GM12875 (cell line): ENCODE measurements around the gene CDIPT.
"Not testable (repeated sequence)": the region's sequence is repeated elsewhere in the genome, so short reads cannot be mapped to it uniquely, and the experiment has no call there.

Experiments used
- H3K4me3 ChIP-seq: one replicate; pipeline ENCODE4 v1.5.1; 2011; ENCODE audit warnings: low read depth, low read length, control low read depth
- TF ChIP-seq, protein P1 (sequence below): IDR thresholded peaks from 2 replicates; pipeline ENCODE4 v1.5.1; 2011; ENCODE audit warnings: low read depth, mild to moderate bottlenecking, control low read depth, inconsistent platforms, low read length, moderate library complexity, borderline replicate concordance; ENCODE audit not compliant: insufficient read depth

Gene CDIPT

DNA sequence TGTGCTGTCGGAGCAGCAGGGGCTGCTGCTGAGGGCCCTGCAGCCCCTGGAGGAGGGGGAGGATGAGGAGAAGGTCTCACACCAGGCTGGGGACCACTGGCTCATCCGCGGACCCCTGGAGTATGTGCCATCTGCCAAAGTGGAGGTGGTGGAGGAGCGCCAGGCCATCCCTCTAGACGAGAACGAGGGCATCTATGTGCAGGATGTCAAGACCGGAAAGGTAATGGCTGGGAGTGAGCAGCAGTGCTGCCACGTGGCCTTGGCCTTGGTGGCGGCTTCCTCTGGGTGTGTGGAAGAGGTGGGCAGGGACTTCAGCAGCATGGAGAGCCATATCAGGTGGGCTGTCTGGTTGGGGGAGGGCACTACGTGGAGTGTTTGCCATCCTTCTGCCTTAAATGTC lies 22.8 kb downstream of the CDIPT start:
- TF ChIP-seq, protein P1, sequence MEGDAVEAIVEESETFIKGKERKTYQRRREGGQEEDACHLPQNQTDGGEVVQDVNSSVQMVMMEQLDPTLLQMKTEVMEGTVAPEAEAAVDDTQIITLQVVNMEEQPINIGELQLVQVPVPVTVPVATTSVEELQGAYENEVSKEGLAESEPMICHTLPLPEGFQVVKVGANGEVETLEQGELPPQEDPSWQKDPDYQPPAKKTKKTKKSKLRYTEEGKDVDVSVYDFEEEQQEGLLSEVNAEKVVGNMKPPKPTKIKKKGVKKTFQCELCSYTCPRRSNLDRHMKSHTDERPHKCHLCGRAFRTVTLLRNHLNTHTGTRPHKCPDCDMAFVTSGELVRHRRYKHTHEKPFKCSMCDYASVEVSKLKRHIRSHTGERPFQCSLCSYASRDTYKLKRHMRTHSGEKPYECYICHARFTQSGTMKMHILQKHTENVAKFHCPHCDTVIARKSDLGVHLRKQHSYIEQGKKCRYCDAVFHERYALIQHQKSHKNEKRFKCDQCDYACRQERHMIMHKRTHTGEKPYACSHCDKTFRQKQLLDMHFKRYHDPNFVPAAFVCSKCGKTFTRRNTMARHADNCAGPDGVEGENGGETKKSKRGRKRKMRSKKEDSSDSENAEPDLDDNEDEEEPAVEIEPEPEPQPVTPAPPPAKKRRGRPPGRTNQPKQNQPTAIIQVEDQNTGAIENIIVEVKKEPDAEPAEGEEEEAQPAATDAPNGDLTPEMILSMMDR, result no peak
- H3K4me3 ChIP-seq, result no peak overlapping the region

DNA sequence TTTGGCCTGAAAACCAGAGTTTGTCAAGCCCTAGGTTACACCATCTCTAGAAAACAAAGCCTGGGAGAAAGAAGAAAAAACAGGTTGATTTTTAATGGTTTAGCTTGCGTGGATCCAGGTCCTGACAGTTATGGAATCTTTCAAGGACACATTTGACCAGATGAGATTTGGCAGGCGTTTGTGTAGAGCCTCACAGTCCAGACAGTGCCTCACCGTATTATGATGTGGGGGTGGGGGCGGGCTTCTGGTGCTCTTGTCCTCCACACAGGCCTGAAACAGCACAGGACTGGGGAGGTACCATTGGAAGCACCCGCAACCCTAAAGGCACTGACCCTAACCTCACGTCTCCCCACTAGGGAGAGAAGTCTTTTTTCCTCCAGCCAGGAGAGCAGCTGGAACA lies 23.2 kb downstream of the CDIPT start:
- TF ChIP-seq, protein P1, result no peak
- no peak overlapping the region for H3K4me3 ChIP-seq

DNA sequence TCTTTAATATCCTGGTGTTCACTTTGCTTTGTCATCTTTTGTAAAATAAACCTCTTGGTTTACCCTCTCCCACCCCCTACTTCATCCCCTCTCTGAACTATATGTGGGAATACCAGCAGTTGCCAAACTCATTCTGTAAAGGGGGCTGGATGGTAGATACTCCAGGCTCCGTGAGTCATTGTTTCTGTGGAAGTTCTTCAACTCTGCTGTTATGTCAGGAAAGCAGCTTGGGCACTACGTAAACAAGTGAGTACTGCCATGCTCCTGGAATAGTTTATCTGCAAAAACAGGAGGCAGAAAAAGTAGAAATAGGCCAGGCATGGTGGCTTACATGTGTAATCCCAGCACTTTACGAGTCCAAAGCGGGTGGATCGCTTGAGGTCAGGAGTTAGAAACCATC lies 25.2 kb downstream of the CDIPT start:
- TF ChIP-seq, protein P1, result no peak

DNA sequence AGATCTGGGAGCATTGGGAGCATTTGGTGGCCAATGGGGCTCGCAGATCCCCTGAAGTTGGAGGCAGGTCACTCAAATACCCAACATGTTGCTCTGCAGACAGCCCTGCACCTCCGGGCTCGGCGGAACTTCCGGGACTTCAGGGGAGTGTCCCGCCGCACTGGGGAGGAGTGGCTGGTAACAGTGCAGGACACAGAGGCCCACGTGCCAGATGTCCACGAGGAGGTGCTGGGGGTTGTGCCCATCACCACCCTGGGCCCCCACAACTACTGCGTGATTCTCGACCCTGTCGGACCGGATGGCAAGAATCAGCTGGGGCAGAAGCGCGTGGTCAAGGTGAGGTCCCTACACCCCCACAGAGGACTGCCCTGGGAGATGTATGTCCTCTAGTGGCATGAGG lies 26.4 kb downstream of the CDIPT start:
- TF ChIP-seq, protein P1, result no peak
- H3K4me3 ChIP-seq, result no peak overlapping the region

More for the DNA sequence above, 25.2 kb downstream of the CDIPT start:
- no peak overlapping the region for H3K4me3 ChIP-seq

DNA sequence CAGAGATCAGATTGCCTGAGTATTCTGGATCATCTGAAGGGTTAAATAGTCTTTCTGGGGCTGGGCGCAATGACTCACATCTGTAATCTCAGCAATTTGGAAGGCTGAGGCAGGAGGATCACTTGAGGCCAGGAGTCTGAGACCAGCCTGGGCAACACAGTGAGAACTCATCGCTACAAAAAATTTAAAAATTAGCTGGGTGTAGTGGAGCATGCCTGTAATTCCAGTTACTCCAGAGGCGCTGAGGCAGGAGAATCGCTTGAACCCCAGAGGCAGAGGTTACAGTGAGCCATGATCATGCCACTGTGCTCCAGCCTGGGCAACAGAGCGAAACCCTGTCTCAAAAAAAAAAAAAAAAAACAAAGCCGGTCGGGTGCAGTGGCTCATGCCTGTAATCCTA lies 27.1 kb downstream of the CDIPT start:
- no peak overlapping the region for H3K4me3 ChIP-seq
- TF ChIP-seq, protein P1, result no peak

DNA sequence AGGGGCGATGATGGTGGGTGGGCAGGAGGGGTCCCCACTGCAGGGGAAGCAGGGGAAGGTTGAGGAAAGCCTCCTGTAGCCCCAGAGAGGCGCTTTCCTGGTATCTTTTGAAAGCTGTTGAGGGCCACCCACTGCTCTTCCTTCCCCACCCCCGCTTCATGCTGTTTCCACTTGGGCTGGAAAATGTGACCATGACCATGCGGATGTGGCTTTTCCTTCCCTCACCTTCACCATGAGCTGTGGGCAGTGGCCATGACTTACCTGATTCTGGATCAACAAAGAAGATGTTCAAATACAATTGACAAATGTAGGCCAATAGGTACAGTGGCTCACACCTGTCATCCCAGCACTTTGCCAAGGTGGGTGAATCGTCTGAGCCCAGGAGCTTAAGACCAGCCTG lies 28.9 kb downstream of the CDIPT start:
- TF ChIP-seq, protein P1, result no peak
- no peak overlapping the region for H3K4me3 ChIP-seq

DNA sequence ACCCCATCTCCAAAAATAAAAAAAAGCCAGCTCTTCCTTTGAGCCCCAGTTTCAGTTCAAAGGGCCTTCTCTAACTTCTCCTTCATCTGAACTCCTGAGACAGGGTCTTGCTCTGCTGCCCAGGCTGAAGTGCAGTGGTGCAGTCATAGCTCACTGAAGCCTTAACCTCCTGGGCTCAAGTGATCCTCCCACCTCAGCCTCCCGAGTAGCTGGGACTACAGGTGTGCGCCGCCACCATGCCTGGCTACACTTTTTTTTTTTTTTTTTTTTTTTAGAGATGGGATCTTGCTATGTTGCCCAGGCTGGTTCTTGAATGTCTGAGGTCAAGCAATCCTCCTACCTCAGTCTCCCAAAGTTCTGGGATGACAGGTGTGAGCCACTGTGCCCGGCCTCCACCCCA lies 29.8 kb downstream of the CDIPT start:
- H3K4me3 ChIP-seq, result not testable (repeated sequence)

DNA sequence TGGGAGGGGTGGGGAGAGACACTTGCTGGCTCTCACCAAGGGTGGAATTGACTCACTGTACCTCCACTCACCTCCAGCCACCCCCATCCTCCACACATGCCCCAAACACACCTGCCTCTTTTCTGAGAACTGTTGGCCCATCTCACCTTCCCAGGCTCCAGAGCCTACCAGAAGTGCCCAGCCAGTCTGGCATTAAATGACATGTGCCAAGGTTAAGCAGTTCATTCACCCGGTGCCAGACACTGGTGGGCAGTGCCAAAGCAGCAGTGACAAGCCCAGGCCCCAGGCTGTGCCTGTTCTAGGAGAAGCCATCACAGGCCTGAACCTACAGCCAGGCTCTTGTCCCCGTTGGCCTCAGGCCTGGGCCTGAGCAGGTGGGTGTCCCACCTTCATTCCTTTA lies 31.5 kb downstream of the CDIPT start:
- TF ChIP-seq, protein P1, result no peak

More for the DNA sequence above, 31.5 kb downstream of the CDIPT start:
- H3K4me3 ChIP-seq, result no peak overlapping the region
